Ascending aorta (tissue), 2 donors: ENCODE results near the gene STRIT1. TPM values are rescaled to one million over a fixed set of nuclear protein-coding genes. Genes with fewer than 3 reads are reported as not detected.

ENCODE experiments used
- DNase-seq, 2 donors: peaks; one replicate each; pipeline ENCODE4 v3.0.0-alpha.2; 2019; ENCODE audit warnings: low spot score in 2 of 2
- H3K27ac ChIP-seq, 2 donors: fragments of 200-600 bp; sonication (generic); one replicate each; pipeline ENCODE4 v1.5.1; 2016 to 2017; ENCODE audit warnings: mild to moderate bottlenecking in 1 of 2
- H3K27me3 ChIP-seq: fragments of 200-600 bp; sonication (generic); one replicate; pipeline ENCODE4 v1.5.1; 2017
- H3K36me3 ChIP-seq, 2 donors: fragments of 200-600 bp; sonication (generic); one replicate each; pipeline ENCODE4 v1.5.1; 2016
- H3K4me1 ChIP-seq, 2 donors: fragments of 200-600 bp; sonication (generic); one replicate each; pipeline ENCODE4 v1.5.1; 2016 to 2017; ENCODE audit warnings: mild to moderate bottlenecking in 1 of 2
- H3K4me3 ChIP-seq, 2 donors: fragments of 200-600 bp; sonication (generic); one replicate each; pipeline ENCODE4 v1.5.1; 2016 to 2017; ENCODE audit warnings: mild to moderate bottlenecking in 1 of 2
- H3K9me3 ChIP-seq, 2 donors: fragments of 200-600 bp; sonication (generic); one replicate each; pipeline ENCODE4 v1.5.1; 2016
- CTCF ChIP-seq, 3 experiments: fragments of 200-600 bp in 2 of 3; fragments of 450-650 bp in 1 of 3; sonication (generic) in 2 of 3; IDR thresholded peaks; one replicate each; pipeline ENCODE4 v1.5.1; 2016 to 2019; ENCODE audit warnings: antibody characterized with exemption in 3 of 3, mild to moderate bottlenecking in 1 of 3, moderate library complexity in 1 of 3
- intact Hi-C: fragments of 100-400 bp; cut with DNase I; formaldehyde crosslinking; loops from one replicate; pipeline ENCODE4 v1.15.1; 2023
- total RNA-seq: library from RNA; depleted of rRNA; stranded (reverse); fragments of >200 nt; gene quantifications from one replicate; pipeline ENCODE4 v1.1.0, GENCODE V29; 2016

STRIT1 gene
- total RNA-seq, 1 donor from 2014 or later, result not detected

- H3K9me3 ChIP-seq, result no peaks in the 10 kb centered on the region
- no peaks in the 10 kb centered on the region for H3K36me3 ChIP-seq
- no peak overlapping the region for H3K27ac ChIP-seq
- no peaks in the 10 kb centered on the region for H3K4me1 ChIP-seq
- intact Hi-C loops, result no loop called here
- H3K27me3 ChIP-seq, result no peaks in the 10 kb centered on the region
- TF ChIP-seq CTCF (IDR thresholded peaks at IDR 0.05), result no peak
- DNase-seq, result no peak
- H3K4me3 ChIP-seq, result no peak overlapping the region
These were observed 41.5 kb downstream of the STRIT1 start for GRCh38 chr3:155252021-155252420.

GRCh38 chr3:155248531-155249187, 44.8 kb downstream of the STRIT1 start:
- intact Hi-C loops, result no loop called here
- Histone ChIP-seq H3K4me3 (no peak overlapping the region), H3K27ac (no peak overlapping the region), H3K27me3 (no peaks in the 10 kb centered on the region), H3K9me3 (no peaks in the 10 kb centered on the region), H3K36me3 (no peaks in the 10 kb centered on the region), H3K4me1 (no peaks in the 10 kb centered on the region)
- no peak for TF ChIP-seq CTCF (IDR thresholded peaks at IDR 0.05)
- no peak for DNase-seq

- DNase-seq, result no peak
- Histone ChIP-seq H3K36me3 (no peaks in the 10 kb centered on the region), H3K27ac (no peak overlapping the region), H3K4me3 (no peak overlapping the region), H3K4me1 (no peaks in the 10 kb centered on the region), H3K9me3 (no peaks in the 10 kb centered on the region), H3K27me3 (no peaks in the 10 kb centered on the region)
- intact Hi-C loops, result no loop called here
- TF ChIP-seq CTCF (IDR thresholded peaks at IDR 0.05), result no peak
These were observed 48.8 kb downstream of the STRIT1 start for GRCh38 chr3:155244699-155245098.

- H3K36me3 ChIP-seq, result no peaks in the 10 kb centered on the region
- no peaks in the 10 kb centered on the region for H3K4me1 ChIP-seq
- intact Hi-C loops, result no loop called here
- H3K4me3 ChIP-seq, result no peak overlapping the region
- no peaks in the 10 kb centered on the region for H3K9me3 ChIP-seq
- no peak for DNase-seq
- no peaks in the 10 kb centered on the region for H3K27me3 ChIP-seq
- TF ChIP-seq CTCF (IDR thresholded peaks at IDR 0.05), result no peak
- H3K27ac ChIP-seq, result no peak overlapping the region
These were observed 49.3 kb downstream of the STRIT1 start for GRCh38 chr3:155244216-155244615.

- Histone ChIP-seq H3K36me3 (no peaks in the 10 kb centered on the region), H3K27me3 (no peaks in the 10 kb centered on the region), H3K9me3 (no peaks in the 10 kb centered on the region), H3K27ac (no peak overlapping the region), H3K4me3 (no peak overlapping the region), H3K4me1 (no peaks in the 10 kb centered on the region)
- intact Hi-C loops, result no loop called here
- TF ChIP-seq CTCF (IDR thresholded peaks at IDR 0.05), result no peak
- no peak for DNase-seq
These were observed 50.0 kb downstream of the STRIT1 start for GRCh38 chr3:155243512-155243921.

- H3K4me3 ChIP-seq, result no peak overlapping the region
- no peaks in the 10 kb centered on the region for H3K9me3 ChIP-seq
- H3K36me3 ChIP-seq, result no peaks in the 10 kb centered on the region
- TF ChIP-seq CTCF (IDR thresholded peaks at IDR 0.05), result no peak
- no peaks in the 10 kb centered on the region for H3K27me3 ChIP-seq
- H3K4me1 ChIP-seq, result no peaks in the 10 kb centered on the region
- DNase-seq, result no peak
- intact Hi-C loops, result no loop called here
- no peak overlapping the region for H3K27ac ChIP-seq
These were observed 51.1 kb downstream of the STRIT1 start for GRCh38 chr3:155242342-155242741.
